ENCODE results near the gene CXXC5.
A peak's percentile ranks its signal among the peaks of the same experiment; 100 is the strongest.
"Not testable (repeated sequence)": the region's sequence is repeated elsewhere in the genome, so short reads cannot be mapped to it uniquely, and the experiment has no call there.

CXXC5 gene

GRCh38 chr5:139648205-139649081, at the start of gene CXXC5:
TSS of gene CXXC5 (plus strand) at chr5:139648349. CDS start at chr5:139680524, 32,175 bp downstream.
- peak; percentile 47 for DNase-seq

- not testable (repeated sequence) for DNase-seq
These were observed 49.6 kb upstream of the CXXC5 start for GRCh38 chr5:139598601-139598965.

- DNase-seq, result no peak
These were observed 47.7 kb upstream of the CXXC5 start for GRCh38 chr5:139600336-139600949.

GRCh38 chr5:139601429-139601828, 46.7 kb upstream of the CXXC5 start:
- no peak for DNase-seq

- not testable (repeated sequence) for DNase-seq
These were observed 46.2 kb upstream of the CXXC5 start for GRCh38 chr5:139601948-139602347.

- DNase-seq, result no peak
These were observed 42.3 kb upstream of the CXXC5 start for GRCh38 chr5:139605887-139606286.

GRCh38 chr5:139611703-139612584, 36.2 kb upstream of the CXXC5 start:
- peak; percentile 30 for DNase-seq

- DNase-seq, result no peak
These were observed 28.3 kb upstream of the CXXC5 start for GRCh38 chr5:139619861-139620260.

GRCh38 chr5:139625398-139625797, 22.8 kb upstream of the CXXC5 start:
- DNase-seq, result not testable (repeated sequence)

GRCh38 chr5:139630855-139631254, 17.3 kb upstream of the CXXC5 start:
- no peak for DNase-seq

- DNase-seq, result no peak
These were observed 16.5 kb upstream of the CXXC5 start for GRCh38 chr5:139631520-139632165.

- DNase-seq, result peak; percentile 57
These were observed 14.7 kb upstream of the CXXC5 start for GRCh38 chr5:139633295-139634027.

GRCh38 chr5:139634028-139634325, 14.2 kb upstream of the CXXC5 start:
- no peak for DNase-seq

GRCh38 chr5:139634541-139634940, 13.6 kb upstream of the CXXC5 start:
- DNase-seq, result no peak

- no peak for DNase-seq
These were observed 13.0 kb upstream of the CXXC5 start for GRCh38 chr5:139635191-139635590.

- DNase-seq, result no peak
These were observed 12.4 kb upstream of the CXXC5 start for GRCh38 chr5:139635606-139636206.

GRCh38 chr5:139636207-139636792, 11.8 kb upstream of the CXXC5 start:
- peak; percentile 74 for DNase-seq

GRCh38 chr5:139636975-139637408, 11.2 kb upstream of the CXXC5 start:
- peak; percentile 56 for DNase-seq

- peak; percentile 52 for DNase-seq
These were observed 10.6 kb upstream of the CXXC5 start for GRCh38 chr5:139637438-139638089.

- no peak for DNase-seq
These were observed 9.9 kb upstream of the CXXC5 start for GRCh38 chr5:139638090-139638735.
